Duodenal mucosa (tissue), 2 donors: ENCODE data around the gene MYLK4.

ENCODE experiments used
- H3K27ac ChIP-seq: one replicate; pipeline ENCODE4 v1.7.0; 2013; ENCODE audit warnings: low read depth, low read length
- H3K27me3 ChIP-seq, 2 donors: one replicate each; pipeline ENCODE4 v1.7.0; 2013; ENCODE audit warnings: low read length in 2 of 2, control low read depth in 1 of 2; ENCODE audit not compliant: insufficient read depth in 2 of 2, control insufficient read depth in 1 of 2
- H3K36me3 ChIP-seq, 2 donors: one replicate each; pipeline ENCODE4 v1.7.0; 2013; ENCODE audit warnings: low read length in 2 of 2, control low read depth in 1 of 2; ENCODE audit not compliant: insufficient read depth in 2 of 2, control insufficient read depth in 1 of 2
- H3K4me1 ChIP-seq, 2 donors: one replicate each; pipeline ENCODE4 v1.7.0; 2013; ENCODE audit warnings: low read length in 2 of 2, control low read depth in 1 of 2; ENCODE audit not compliant: insufficient read depth in 2 of 2, control insufficient read depth in 1 of 2
- H3K4me3 ChIP-seq, 2 donors: one replicate each; pipeline ENCODE4 v1.7.0; 2013; ENCODE audit warnings: low read length in 2 of 2, low read depth in 1 of 2
- H3K9ac ChIP-seq, 2 donors: one replicate each; pipeline ENCODE4 v1.7.0; 2013; ENCODE audit warnings: low read length in 2 of 2, low read depth in 1 of 2
- H3K9me3 ChIP-seq, 2 donors: one replicate each; pipeline ENCODE4 v1.7.0; 2013; ENCODE audit warnings: low read length in 2 of 2, control low read depth in 1 of 2; ENCODE audit not compliant: control insufficient read depth in 1 of 2

Gene MYLK4

GRCh38 chr6:2625581-2625980, 125.1 kb downstream of the MYLK4 start:
- H3K36me3 ChIP-seq, result no peaks in the 10 kb centered on the region
- H3K4me3 ChIP-seq, result no peak overlapping the region
- no peaks in the 10 kb centered on the region for H3K4me1 ChIP-seq
- H3K27ac ChIP-seq, result no peak overlapping the region
- H3K9ac ChIP-seq, result no peak overlapping the region
- H3K27me3 ChIP-seq, result peaks cover 4 to 10% of the 10 kb centered on the region in 2 donors
- no peaks in the 10 kb centered on the region for H3K9me3 ChIP-seq

- Histone ChIP-seq H3K27ac (no peak overlapping the region), H3K9me3 (no peaks in the 10 kb centered on the region), H3K4me1 (no peaks in the 10 kb centered on the region)
Observed at GRCh38 chr6:2624177-2624576, 126.5 kb downstream of the MYLK4 start.

GRCh38 chr6:2623295-2623694, 127.4 kb downstream of the MYLK4 start:
- no peaks in the 10 kb centered on the region for H3K4me1 ChIP-seq
- no peak overlapping the region for H3K9ac ChIP-seq
- H3K4me3 ChIP-seq, result no peak overlapping the region
- H3K27ac ChIP-seq, result no peak overlapping the region
- H3K27me3 ChIP-seq, result peaks cover 8 to 19% of the 10 kb centered on the region in 2 donors
- H3K36me3 ChIP-seq, result no peaks in the 10 kb centered on the region
- no peaks in the 10 kb centered on the region for H3K9me3 ChIP-seq

More at GRCh38 chr6:2624177-2624576, 126.5 kb downstream of the MYLK4 start:
- H3K27me3 ChIP-seq, result peaks cover 5 to 19% of the 10 kb centered on the region in 2 donors
- no peaks in the 10 kb centered on the region for H3K36me3 ChIP-seq
- H3K4me3 ChIP-seq, result no peak overlapping the region
- H3K9ac ChIP-seq, result no peak overlapping the region

- Histone ChIP-seq H3K4me3 (no peak overlapping the region), H3K9ac (no peak overlapping the region), H3K4me1 (no peaks in the 10 kb centered on the region), H3K27ac (no peak overlapping the region), H3K36me3 (no peaks in the 10 kb centered on the region), H3K27me3 (peaks cover 8 to 19% of the 10 kb centered on the region in 2 donors), H3K9me3 (no peaks in the 10 kb centered on the region)
Observed at GRCh38 chr6:2622671-2623070, 128.1 kb downstream of the MYLK4 start.

GRCh38 chr6:2619651-2620050, 131.1 kb downstream of the MYLK4 start:
- Histone ChIP-seq H3K36me3 (no peaks in the 10 kb centered on the region), H3K4me3 (no peak overlapping the region), H3K27me3 (peaks cover 8 to 19% of the 10 kb centered on the region in 2 donors), H3K27ac (no peak overlapping the region), H3K9me3 (no peaks in the 10 kb centered on the region), H3K9ac (no peak overlapping the region), H3K4me1 (no peaks in the 10 kb centered on the region)

- no peak overlapping the region for H3K9ac ChIP-seq
- H3K4me1 ChIP-seq, result no peaks in the 10 kb centered on the region
- H3K27ac ChIP-seq, result no peak overlapping the region
- no peaks in the 10 kb centered on the region for H3K36me3 ChIP-seq
- H3K4me3 ChIP-seq, result no peak overlapping the region
- H3K27me3 ChIP-seq, result peaks cover 4 to 19% of the 10 kb centered on the region in 2 donors
- H3K9me3 ChIP-seq, result no peaks in the 10 kb centered on the region
Observed at GRCh38 chr6:2617729-2618128, 133.0 kb downstream of the MYLK4 start.

- no peak overlapping the region for H3K4me3 ChIP-seq
- H3K9ac ChIP-seq, result no peak overlapping the region
- H3K9me3 ChIP-seq, result no peaks in the 10 kb centered on the region
- H3K27me3 ChIP-seq, result peaks cover 4 to 15% of the 10 kb centered on the region in 2 donors
- H3K36me3 ChIP-seq, result no peaks in the 10 kb centered on the region
- H3K4me1 ChIP-seq, result no peaks in the 10 kb centered on the region
- no peak overlapping the region for H3K27ac ChIP-seq
Observed at GRCh38 chr6:2616811-2617210, 133.9 kb downstream of the MYLK4 start.

GRCh38 chr6:2615251-2615650, 135.5 kb downstream of the MYLK4 start:
- Histone ChIP-seq H3K4me3 (no peak overlapping the region), H3K9me3 (no peaks in the 10 kb centered on the region), H3K9ac (no peak overlapping the region), H3K4me1 (no peaks in the 10 kb centered on the region), H3K27ac (no peak overlapping the region), H3K36me3 (no peaks in the 10 kb centered on the region), H3K27me3 (peaks cover 4 to 9% of the 10 kb centered on the region in 2 donors)

- Histone ChIP-seq H3K9ac (no peak overlapping the region), H3K4me1 (no peaks in the 10 kb centered on the region), H3K9me3 (no peaks in the 10 kb centered on the region), H3K27ac (no peak overlapping the region), H3K36me3 (no peaks in the 10 kb centered on the region), H3K4me3 (no peak overlapping the region), H3K27me3 (peaks cover 4 to 5% of the 10 kb centered on the region in 2 donors)
Observed at GRCh38 chr6:2614846-2615245, 135.9 kb downstream of the MYLK4 start.

- H3K9me3 ChIP-seq, result no peaks in the 10 kb centered on the region
- no peaks in the 10 kb centered on the region for H3K36me3 ChIP-seq
- no peak overlapping the region for H3K9ac ChIP-seq
- H3K27me3 ChIP-seq, result peaks cover 3% of the 10 kb centered on the region in 2 donors
- H3K4me3 ChIP-seq, result no peak overlapping the region
- H3K4me1 ChIP-seq, result no peaks in the 10 kb centered on the region
- no peak overlapping the region for H3K27ac ChIP-seq
Observed at GRCh38 chr6:2614155-2614554, 136.6 kb downstream of the MYLK4 start.
